ENCODE measurements around the gene IRGM.

IRGM gene

DNA sequence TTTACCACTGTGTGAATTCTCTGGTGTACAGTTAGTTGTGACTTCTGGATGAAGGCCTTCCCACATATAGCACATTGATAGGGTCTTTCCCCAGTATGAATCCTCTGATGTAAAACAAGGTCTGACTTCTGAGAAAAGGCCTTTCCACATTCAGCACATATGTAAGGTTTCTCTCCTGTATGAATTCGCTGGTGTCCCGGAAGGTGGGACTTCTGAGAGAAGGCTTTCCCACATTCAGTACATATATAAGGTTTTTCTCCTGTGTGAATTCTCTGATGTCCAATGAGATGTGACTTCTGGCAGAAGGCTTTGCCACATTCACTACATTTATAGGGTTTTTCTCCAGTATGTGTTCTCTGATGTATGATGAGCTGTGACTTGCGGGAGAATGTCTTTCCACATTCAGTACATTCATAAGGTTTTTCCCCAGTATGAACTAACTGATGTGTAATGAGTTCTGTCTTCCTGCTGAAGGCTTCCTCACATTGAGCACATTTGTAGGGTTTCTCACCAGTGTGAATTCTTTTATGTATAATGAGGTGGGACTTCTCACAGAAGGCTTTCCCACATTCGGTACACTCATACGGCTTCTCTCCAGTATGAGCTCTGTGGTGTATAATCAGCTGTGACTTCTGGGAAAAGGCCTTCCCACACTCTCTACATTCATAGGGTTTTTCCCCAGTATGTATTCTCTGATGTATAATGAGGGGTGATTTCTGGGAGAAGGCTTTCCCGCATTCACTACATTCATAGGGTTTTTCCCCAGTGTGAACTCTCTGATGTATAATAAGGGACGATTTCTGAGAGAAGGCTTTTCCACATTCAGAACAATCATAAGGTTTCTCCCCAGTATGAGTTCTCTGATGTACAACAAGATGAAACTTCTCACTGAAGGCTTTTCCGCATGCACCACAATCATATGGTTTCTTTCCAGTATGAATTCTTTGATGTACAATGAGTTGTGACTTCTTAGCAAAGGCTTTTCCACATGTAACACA lies 49.4 kb downstream of the IRGM start:
- no peak for DNase-seq (ENCODE audit: low read depth in 2 of 2)

All from fibroblast of skin of left biceps (primary cell).